Measurements from ENCODE around the gene ATP6V1A.

ATP6V1A gene

DNA sequence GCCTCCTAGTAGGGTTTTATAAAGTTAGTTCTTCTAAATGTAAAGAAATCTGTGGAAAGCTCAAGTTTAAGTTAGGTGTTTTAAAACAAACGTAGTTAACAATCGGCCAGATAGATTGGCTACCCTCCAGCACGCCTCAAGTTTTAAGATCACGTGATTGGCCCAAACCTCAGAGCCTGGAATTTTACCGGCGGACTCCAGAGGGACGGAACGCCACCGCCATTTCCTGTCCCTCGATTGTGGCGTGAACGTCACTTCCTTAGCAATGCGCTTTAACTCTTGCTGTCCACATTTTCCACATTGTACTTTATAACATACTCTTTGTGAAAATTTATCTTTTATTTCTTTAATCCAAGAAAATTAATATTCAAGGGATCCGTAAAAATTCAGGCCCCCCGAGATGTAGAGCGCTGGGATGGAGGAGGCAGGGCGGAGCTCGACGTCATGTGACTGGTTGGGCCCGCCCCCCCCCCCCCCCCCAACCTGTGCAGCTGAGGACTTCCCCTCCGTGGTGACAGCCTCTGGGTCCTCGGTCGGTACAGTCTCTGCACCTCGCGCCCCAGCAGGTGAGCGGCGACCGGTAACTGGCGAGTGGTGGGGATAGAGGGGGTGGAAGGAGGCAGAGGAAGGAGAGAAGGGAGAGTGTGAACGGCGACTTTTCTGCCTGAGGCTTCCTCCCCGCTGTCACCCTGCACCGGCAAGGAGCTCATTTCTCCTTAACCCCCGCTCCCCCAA, at the start of gene ATP6V1A:
TSS of gene ATP6V1A (plus strand) at position 488 of the 735 bp plus-strand sequence. CDS start 31,719 bp downstream, outside the sequence.
- DNase-seq (ENCODE audit: low read depth in 3 of 3), result peak; percentile 67 to 77 (median 73)

DNA sequence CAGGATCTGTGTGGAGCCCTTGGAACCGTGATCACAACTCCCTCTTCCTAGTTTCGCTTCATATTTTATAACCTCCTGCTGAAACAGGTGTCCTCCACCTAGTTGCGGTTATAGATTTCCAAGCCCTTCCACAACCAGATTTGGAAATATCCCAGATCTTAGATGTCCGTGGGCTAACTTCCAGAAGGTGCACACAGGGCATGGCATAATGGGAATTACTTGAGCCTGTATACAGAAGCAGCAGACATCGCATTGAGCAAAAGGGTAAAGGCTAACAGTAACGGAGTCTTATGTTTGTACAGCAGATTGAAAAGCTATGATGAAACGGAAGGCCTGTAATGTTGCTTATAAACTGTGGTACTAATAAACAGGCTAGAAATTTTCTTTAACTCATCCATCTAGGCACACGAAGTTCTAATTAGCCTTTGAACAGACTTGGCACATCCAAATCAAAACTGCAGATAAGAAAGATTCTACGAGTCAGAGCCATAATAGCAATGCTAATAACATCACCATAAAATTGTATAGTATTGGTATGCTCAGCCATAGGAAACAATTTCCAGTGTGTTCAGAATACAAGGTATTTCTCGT, 49.2 kb upstream of the ATP6V1A start:
- DNase-seq (ENCODE audit: low read depth in 3 of 3), result no peak

- DNase-seq (ENCODE audit: low read depth in 3 of 3), result no peak
Measured at GRCh38 chr3:113698213-113698742, 48.6 kb upstream of the ATP6V1A start.

GRCh38 chr3:113698956-113699355, 47.9 kb upstream of the ATP6V1A start:
- DNase-seq (ENCODE audit: low read depth in 3 of 3), result peak in 1 of 3 donors; percentile 9

- DNase-seq (ENCODE audit: low read depth in 3 of 3), result no peak
Measured at GRCh38 chr3:113707835-113708234, 39.0 kb upstream of the ATP6V1A start.

DNA sequence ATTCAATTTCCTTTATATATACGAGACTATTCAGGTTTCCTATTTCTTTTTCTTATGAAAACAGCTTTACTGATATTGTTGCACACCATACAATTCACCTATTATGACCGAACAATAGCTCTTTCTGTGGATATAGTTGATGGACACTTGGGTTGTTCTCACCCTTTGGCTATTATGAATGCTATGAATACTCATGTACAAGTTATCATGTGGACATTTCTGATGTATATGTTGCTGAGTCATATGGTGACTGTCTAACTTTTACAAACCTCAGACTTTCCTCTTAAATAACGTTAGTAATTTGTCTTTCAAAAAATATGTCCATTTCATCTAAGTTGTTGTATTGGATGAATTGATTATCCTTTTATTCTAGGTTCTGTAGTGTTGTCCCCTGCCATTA, 34.7 kb upstream of the ATP6V1A start:
- DNase-seq (ENCODE audit: low read depth in 3 of 3), result no peak

DNA sequence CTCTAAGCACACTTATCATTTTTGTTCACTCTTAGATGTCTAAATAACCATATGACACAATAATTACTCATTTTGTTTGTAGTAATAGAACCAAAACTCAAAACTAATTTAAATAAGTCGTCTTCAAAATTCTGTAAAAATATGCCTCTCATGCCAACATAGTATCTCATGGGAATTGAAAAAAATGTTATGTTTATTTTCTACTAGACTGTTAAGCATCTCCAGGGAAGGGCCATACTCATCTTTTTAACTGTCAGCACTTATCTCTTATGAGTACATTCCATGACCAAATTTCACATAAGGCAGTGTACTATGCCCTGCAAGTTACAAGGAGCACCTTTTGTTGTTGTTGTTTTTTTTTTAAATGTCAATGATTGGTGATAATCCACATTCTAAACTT, 32.1 kb upstream of the ATP6V1A start:
- no peak for DNase-seq (ENCODE audit: low read depth in 3 of 3)

- no peak for DNase-seq (ENCODE audit: low read depth in 3 of 3)
Measured at GRCh38 chr3:113717308-113717707, 29.5 kb upstream of the ATP6V1A start.

DNA sequence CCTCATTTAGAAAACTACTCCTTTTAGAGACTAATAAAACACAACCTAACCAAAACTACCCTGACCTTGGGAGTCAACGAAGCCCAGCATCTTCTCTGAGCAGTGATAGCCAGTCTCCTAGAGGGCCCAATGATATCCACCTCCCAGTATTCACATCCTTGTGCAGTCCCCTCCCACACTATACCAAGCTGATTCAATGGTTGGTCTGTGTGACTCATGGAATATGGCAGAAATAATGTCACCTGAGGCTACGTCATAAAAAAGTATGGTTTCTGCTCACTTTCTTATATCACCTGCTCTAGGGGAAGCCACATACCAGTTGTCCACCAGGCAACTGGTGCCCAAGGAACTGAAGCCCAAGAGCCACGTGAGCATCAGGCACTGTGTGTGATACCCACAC, 29.0 kb upstream of the ATP6V1A start:
- DNase-seq (ENCODE audit: low read depth in 3 of 3), result no peak

DNA sequence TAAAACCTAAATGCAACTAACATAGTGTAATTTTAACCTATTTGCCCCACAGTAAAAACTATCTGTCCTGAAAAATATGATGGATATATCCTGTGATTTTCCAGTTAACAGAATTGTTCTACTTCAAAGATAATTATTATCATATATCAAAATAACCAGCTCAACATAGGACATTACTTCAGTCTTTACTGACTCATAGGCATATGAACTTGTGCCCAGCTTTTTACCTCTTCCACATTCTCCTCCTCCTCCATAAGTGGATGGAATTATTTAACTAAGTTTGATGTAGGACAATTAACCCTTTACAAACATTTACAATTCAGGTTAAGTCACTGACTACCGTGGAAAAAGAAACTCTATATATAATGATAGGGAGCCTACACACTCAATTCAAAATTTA, 27.5 kb upstream of the ATP6V1A start:
- no peak for DNase-seq (ENCODE audit: low read depth in 3 of 3)

DNA sequence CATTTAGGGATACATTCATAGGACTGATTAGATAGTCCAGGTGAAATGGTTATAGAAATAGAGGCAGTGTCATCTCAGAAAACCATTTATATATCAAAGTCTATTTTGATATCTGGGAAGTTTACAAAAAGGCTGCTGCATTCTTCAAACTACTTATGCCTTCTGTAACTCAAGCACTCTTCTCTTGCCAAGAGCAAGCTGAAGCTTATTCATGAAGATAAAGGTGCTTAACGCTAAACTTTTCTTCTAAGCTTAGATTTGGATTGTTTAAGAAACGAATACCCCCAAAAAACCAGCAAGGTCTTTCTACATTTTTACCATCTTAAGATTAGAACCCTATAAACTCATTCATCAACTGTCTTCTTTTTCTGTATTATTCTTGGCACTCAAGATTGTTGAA, 27.1 kb upstream of the ATP6V1A start:
- no peak for DNase-seq (ENCODE audit: low read depth in 3 of 3)

DNA sequence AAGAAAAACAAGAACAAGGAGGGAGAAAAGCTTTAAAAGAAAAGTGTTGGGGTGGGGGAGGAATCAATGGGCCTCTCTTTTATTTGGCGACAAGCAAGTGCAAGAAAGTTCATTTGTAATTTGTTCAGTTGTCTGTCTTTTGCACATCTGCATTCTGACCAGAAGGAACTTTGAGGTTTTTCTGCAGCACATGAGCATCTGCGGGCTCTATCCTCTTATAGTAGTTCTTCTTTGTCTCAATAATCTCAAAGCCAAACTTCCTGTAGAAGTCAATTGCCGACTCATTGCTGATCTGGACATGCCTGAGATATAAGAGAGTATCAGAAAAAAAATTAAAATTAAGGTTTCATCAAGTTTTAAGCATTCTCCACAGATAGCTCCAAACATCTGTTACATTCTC, 25.2 kb upstream of the ATP6V1A start:
- no peak for DNase-seq (ENCODE audit: low read depth in 3 of 3)

- DNase-seq (ENCODE audit: low read depth in 3 of 3), result no peak
Measured at GRCh38 chr3:113728661-113729060, 18.2 kb upstream of the ATP6V1A start.

- no peak for DNase-seq (ENCODE audit: low read depth in 3 of 3)
Measured at GRCh38 chr3:113730550-113730949, 16.3 kb upstream of the ATP6V1A start.

GRCh38 chr3:113731694-113732093, 15.1 kb upstream of the ATP6V1A start:
- no peak for DNase-seq (ENCODE audit: low read depth in 3 of 3)

- no peak for DNase-seq (ENCODE audit: low read depth in 3 of 3)
Measured at GRCh38 chr3:113736548-113737089, 10.2 kb upstream of the ATP6V1A start.

- DNase-seq (ENCODE audit: low read depth in 3 of 3), result no peak
Measured at GRCh38 chr3:113741086-113741485, 5.7 kb upstream of the ATP6V1A start.

DNA sequence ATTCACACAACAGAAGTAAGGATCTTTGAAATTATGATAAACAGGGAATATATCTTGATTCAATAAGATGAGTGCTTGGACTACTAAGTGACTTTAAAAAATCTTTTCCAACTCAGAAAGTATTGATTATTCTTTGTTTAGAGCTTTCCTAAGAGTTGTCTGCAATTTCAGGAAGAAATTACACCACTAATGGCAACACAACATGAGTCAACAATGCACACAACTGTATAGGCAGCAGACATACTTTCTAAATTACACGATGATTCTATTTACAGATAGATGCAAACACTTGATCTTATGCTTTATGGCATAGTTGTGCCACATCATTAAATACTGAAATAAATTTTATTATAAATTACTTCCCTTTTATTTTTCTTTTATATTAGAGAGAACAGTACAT, 5.2 kb upstream of the ATP6V1A start:
- no peak for DNase-seq (ENCODE audit: low read depth in 3 of 3)

GRCh38 chr3:113743006-113743630, 3.7 kb upstream of the ATP6V1A start:
- DNase-seq (ENCODE audit: low read depth in 3 of 3), result no peak

GRCh38 chr3:113744941-113745755, 1.7 kb upstream of the ATP6V1A start:
- peak; percentile 55 to 74 (median 69) for DNase-seq (ENCODE audit: low read depth in 3 of 3)

DNA sequence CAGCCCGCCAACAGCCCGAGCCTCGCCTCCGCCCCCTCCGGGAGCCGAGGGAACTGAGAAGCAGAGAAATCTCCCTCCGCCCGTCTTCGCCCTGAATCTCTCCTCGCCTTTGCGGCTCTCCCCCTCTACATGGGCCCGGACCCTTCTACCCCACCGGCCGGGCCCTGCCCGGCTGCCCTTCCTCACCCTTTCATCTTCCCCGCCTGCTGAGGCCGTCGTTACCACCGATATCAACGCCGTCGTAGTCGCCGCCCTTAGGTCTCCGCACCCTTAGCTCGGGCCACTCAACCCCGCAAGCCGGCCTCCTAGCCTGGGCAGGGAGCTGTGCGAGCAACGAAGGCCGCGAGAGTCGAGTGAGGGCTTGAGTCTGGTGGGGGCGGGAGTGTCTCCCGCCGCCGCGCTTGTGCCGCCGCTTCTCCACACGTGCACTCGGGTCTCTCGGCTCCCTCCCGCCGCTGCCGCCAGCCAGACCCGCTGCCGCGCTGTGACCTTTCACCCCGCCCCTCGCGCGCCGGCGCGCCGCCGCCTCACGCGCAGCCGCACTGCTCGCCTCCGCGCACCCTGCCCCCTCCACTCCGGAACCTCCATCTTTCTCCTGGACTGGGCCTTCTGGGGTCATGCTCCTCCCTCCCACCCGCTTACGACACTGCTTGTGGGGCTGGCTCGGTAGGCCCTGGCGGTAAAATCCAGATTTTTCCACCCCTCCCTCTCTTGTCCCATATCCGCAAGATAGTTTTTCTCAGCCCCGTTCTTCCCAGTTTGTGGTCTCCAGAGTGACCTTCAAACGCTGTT, 883 bp upstream of the ATP6V1A start, which contains the start of gene NAA50:
TSS of gene NAA50 (minus strand) at position 494 of the 792 bp plus-strand sequence. CDS start at position 194, 300 bp downstream.
- peak; percentile 83 to 93 (median 89) for DNase-seq (ENCODE audit: low read depth in 3 of 3)
